ENCODE data around the gene ACBD3.

DNA sequence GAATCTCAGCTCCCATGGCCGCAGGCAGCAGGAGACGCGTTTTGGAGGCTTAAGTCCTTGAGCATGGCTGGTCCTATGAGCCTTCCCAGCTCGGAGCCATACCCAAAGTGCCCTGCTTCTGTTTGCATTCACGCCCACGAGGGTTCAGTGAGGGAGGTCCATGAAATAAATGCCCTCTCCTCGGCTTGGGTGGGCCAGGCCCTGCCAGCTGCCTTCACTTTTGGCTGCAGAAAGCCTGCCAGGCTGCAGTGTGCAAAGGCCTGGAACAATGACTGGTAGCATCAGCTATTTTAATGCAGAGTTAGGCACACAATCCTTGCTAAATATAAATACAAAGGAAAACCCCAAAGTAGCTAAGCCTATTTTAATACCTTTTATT, 74.7 kb downstream of the ACBD3 start:
- TF ChIP-seq, protein P1, sequence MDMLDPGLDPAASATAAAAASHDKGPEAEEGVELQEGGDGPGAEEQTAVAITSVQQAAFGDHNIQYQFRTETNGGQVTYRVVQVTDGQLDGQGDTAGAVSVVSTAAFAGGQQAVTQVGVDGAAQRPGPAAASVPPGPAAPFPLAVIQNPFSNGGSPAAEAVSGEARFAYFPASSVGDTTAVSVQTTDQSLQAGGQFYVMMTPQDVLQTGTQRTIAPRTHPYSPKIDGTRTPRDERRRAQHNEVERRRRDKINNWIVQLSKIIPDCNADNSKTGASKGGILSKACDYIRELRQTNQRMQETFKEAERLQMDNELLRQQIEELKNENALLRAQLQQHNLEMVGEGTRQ (IDR thresholded peaks at IDR 0.05; ENCODE audit: borderline replicate concordance, low read depth, low read length): no peak
- no peak for TF ChIP-seq FOXM1 (IDR thresholded peaks at IDR 0.05; ENCODE audit: low read depth)
- no peak for TF ChIP-seq MAX (IDR thresholded peaks at IDR 0.05; ENCODE audit: low read depth)
- TF ChIP-seq CHD2 (IDR thresholded peaks at IDR 0.05; ENCODE audit: low read length, partially characterized antibody): no peak
- TF ChIP-seq, protein P2, sequence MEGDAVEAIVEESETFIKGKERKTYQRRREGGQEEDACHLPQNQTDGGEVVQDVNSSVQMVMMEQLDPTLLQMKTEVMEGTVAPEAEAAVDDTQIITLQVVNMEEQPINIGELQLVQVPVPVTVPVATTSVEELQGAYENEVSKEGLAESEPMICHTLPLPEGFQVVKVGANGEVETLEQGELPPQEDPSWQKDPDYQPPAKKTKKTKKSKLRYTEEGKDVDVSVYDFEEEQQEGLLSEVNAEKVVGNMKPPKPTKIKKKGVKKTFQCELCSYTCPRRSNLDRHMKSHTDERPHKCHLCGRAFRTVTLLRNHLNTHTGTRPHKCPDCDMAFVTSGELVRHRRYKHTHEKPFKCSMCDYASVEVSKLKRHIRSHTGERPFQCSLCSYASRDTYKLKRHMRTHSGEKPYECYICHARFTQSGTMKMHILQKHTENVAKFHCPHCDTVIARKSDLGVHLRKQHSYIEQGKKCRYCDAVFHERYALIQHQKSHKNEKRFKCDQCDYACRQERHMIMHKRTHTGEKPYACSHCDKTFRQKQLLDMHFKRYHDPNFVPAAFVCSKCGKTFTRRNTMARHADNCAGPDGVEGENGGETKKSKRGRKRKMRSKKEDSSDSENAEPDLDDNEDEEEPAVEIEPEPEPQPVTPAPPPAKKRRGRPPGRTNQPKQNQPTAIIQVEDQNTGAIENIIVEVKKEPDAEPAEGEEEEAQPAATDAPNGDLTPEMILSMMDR (IDR thresholded peaks at IDR 0.05): no peak
- no peak for TF ChIP-seq REST (IDR thresholded peaks at IDR 0.05; ENCODE audit: low read depth, low read length)
